ENCODE measurements around the gene PLEKHM2.

PLEKHM2 gene

DNA sequence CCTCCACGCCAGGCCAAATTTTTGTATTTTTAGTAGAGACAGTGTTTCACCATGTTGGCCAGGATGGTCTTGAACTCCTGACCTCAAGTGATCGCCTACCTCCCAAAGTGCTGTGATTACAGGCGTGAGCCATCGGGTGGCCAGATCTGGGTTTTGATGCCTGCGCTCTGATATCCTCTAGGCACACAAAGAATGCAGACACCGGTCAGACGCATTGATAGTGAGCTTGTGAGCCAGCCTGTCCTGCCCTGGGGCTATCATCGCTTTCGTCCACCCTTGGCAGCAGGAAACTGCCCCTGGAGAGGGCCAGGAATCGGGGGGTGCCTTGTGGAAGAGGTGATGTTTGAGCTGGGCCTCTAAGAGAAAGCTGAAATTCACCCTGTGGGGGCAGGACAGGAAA lies 78.4 kb downstream of the PLEKHM2 start:
- DNase-seq = no peak

- no peak for DNase-seq
These were observed 80.2 kb downstream of the PLEKHM2 start for GRCh38 chr1:15764269-15764764.

- DNase-seq = no peak
These were observed 80.8 kb downstream of the PLEKHM2 start for GRCh38 chr1:15764890-15765289.

GRCh38 chr1:15765495-15766194 lies 81.5 kb downstream of the PLEKHM2 start:
- no peak for DNase-seq

- DNase-seq = no peak
These were observed 83.8 kb downstream of the PLEKHM2 start for GRCh38 chr1:15767941-15768340.

GRCh38 chr1:15768388-15768787 lies 84.3 kb downstream of the PLEKHM2 start:
- no peak for DNase-seq

- DNase-seq = no peak
These were observed 86.3 kb downstream of the PLEKHM2 start for GRCh38 chr1:15770313-15770962.

DNA sequence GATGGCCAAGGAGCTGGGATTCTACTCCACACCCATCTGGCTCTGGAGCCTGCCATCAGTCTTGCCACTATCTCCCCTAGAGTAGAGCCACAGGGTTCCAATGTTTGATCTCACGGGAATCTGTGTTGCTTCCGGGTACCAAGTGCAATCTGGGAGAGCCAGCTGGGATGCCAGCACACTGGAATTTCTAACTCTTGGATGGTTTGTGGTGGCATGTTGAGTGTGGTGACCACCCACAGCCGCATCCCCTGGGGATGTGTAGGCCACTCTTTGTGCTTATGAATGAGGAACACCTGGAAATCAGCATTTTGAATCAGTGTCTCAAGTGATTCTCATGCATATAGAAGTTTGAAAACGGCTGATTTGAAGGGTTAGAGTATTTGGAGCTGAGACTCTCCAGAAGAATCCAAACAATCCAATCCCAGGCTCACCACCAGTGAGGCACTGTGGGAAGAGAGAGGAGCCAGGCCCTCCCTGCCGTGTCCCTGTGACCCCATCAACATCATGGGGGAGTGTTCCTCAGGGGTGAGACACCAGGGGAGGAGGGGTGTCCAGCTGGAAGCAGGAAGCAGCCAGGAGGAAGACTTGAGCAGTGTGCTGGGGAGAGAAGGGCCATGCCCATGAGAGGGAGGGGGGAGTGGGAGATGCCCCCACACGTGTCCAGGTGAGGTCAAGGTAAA lies 87.9 kb downstream of the PLEKHM2 start:
- DNase-seq = no peak

GRCh38 chr1:15775706-15776105 lies 91.6 kb downstream of the PLEKHM2 start:
- no peak for DNase-seq

DNA sequence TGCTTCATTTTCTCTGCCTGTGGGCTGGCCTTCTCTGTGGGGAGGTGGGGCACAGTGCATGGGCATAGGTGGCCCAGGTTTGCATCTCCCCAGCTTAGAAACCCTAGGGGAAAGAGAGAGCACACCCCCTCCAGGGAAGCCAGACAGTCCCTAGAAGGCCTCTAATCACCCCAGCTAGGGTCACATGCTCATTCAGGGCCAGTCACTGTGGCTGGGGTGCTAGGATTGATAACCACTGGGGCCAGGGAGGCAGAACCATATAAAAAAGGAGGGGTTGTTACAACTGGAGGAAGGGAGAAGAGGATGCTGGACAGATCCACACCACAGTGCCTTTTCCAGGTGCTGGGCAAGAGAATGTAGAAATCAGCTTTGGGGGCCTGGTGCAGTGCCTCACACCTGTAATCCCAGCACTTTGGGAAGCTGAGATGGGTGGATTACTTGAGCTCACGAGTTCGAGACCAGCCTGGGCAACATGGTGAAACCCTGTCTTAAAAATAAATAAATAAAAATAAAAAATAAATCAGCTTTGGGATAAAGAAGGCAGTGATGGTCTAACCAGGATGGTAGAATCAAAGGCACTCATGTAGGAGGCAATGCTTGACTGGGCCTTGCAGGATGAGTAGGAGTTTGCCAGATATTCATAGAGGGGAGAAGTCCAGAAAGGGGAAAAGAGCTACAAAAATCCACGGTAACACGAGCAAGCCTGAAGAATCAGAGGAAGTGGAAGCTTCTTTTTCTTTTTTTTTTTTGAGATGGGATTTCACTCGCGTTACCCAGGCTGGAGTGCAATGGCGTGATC lies 94.0 kb downstream of the PLEKHM2 start:
- no peak for DNase-seq

Measured in DMS79 treated with DMSO at 0.1 percent for 48 hours (cell line).